Spleen (tissue), 7 donors: ENCODE results near the gene CASQ2.

Source experiments
- CTCF ChIP-seq, 11 experiments: fragments of 200-600 bp in 7 of 11; fragments of 450-650 bp in 4 of 11; sonication (generic) in 4 of 11; IDR thresholded peaks in 8 of 11; conservative IDR thresholded peaks in 3 of 11; 1 replicate in 7 of 11; 2 replicates in 4 of 11; pipeline versions ENCODE4 v1.4.0 to v1.8.0; 2016 to 2021; ENCODE audit warnings: antibody characterized with exemption in 11 of 11, inconsistent platforms in 4 of 11, mild to moderate bottlenecking in 1 of 11
- POLR2A ChIP-seq, 3 donors: fragments of 450-650 bp; IDR thresholded peaks; one replicate each; pipeline ENCODE4 v1.5.1; 2017; ENCODE audit warnings: antibody characterized with exemption in 3 of 3, mild to moderate bottlenecking in 1 of 3
- POLR2AphosphoS5 ChIP-seq, 3 donors: sonication (generic); formaldehyde crosslinking; IDR thresholded peaks; one replicate each; pipeline ENCODE4 v1.5.1; 2017; ENCODE audit warnings: antibody characterized with exemption in 3 of 3
- donor health status: DM: no; HTN: no; CAD: no; lungs with moderate emphysema.
- donor health status: DM: no; HTN: no; CAD: no.
- donor health status: DM: no; HTN: no; CAD: no.

GRCh38 chr1:115655916-115656315 lies 112.6 kb downstream of the CASQ2 start:
- TF ChIP-seq CTCF (IDR thresholded peaks at IDR 0.05 in 8 of 11, conservative IDR thresholded peaks at IDR 0.05 in 3 of 11) (no peak), POLR2A (IDR thresholded peaks at IDR 0.05) (no peak), POLR2AphosphoS5 (IDR thresholded peaks at IDR 0.05) (no peak)
